ENCODE measurements around the gene CAMK4.

DNA sequence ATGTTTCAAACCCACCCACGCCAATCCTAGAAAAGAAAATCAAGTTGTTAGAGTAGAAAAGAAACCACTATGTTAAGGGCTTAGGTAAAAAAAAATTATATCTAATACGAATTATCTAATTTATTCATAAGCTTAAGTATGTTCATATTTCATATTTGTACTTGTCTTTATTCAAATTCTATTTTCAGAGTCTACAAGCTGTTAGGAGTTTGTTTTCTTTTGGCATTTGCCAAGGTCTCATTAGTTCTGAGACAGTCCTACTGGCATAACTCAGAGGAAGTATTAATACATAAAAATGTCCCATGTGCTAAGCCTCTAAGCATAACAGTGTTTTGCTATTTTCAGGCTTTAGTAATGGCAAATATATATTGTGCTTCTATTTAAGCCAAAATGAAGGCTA, 230.6 kb downstream of the CAMK4 start:
- no peak for TF ChIP-seq EP300 (IDR thresholded peaks at IDR 0.05)
- TF ChIP-seq, protein P1, sequence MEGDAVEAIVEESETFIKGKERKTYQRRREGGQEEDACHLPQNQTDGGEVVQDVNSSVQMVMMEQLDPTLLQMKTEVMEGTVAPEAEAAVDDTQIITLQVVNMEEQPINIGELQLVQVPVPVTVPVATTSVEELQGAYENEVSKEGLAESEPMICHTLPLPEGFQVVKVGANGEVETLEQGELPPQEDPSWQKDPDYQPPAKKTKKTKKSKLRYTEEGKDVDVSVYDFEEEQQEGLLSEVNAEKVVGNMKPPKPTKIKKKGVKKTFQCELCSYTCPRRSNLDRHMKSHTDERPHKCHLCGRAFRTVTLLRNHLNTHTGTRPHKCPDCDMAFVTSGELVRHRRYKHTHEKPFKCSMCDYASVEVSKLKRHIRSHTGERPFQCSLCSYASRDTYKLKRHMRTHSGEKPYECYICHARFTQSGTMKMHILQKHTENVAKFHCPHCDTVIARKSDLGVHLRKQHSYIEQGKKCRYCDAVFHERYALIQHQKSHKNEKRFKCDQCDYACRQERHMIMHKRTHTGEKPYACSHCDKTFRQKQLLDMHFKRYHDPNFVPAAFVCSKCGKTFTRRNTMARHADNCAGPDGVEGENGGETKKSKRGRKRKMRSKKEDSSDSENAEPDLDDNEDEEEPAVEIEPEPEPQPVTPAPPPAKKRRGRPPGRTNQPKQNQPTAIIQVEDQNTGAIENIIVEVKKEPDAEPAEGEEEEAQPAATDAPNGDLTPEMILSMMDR (IDR thresholded peaks at IDR 0.05) = no peak
